CD14-positive monocyte (primary cell): Measurements from ENCODE around the gene ALDH1B1. TPM values are rescaled to one million over a fixed set of nuclear protein-coding genes. Genes with fewer than 3 reads are reported as not detected.

ENCODE experiments used
- DNase-seq, 3 donors: peaks; one replicate each; pipeline ENCODE4 v3.0.0-alpha.2; 2011 to 2022
- H2AFZ ChIP-seq: 2 replicates; pipeline ENCODE4 v1.6.0; 2012; ENCODE audit warnings: mild to moderate bottlenecking, low read depth, low read length, inconsistent platforms; ENCODE audit not compliant: insufficient read depth, poor library complexity, severe bottlenecking
- H3K27ac ChIP-seq, 2 donors: 1 replicate in 1 of 2; 2 replicates in 1 of 2; pipeline ENCODE4 v1.5.1; 2012 to 2013; ENCODE audit warnings: low read length in 2 of 2, control low read depth in 1 of 2, inconsistent platforms in 1 of 2, low read depth in 1 of 2, mild to moderate bottlenecking in 1 of 2
- H3K27me3 ChIP-seq, 2 donors: one replicate each; pipeline versions ENCODE4 v1.6.0 to v1.6.1; 2011 to 2013; ENCODE audit warnings: low read length in 2 of 2; ENCODE audit not compliant: control insufficient read depth in 2 of 2, insufficient read depth in 2 of 2
- H3K36me3 ChIP-seq, 2 donors: replicated peaks in 1 of 2; 1 replicate in 1 of 2; 2 replicates in 1 of 2; pipeline versions ENCODE4 v1.5.1 to v1.6.1; 2012 to 2013; ENCODE audit warnings: low read length in 2 of 2, control low read depth in 1 of 2, inconsistent platforms in 1 of 2, mild to moderate bottlenecking in 1 of 2; ENCODE audit not compliant: insufficient read depth in 2 of 2, control insufficient read depth in 1 of 2
- H3K4me1 ChIP-seq, 2 donors: 1 replicate in 1 of 2; 2 replicates in 1 of 2; pipeline versions ENCODE4 v1.5.1 to v1.6.1; 2012 to 2013; ENCODE audit warnings: low read length in 2 of 2, control low read depth in 1 of 2, inconsistent platforms in 1 of 2, mild to moderate bottlenecking in 1 of 2, moderate library complexity in 1 of 2; ENCODE audit not compliant: insufficient read depth in 2 of 2, control insufficient read depth in 1 of 2
- H3K4me2 ChIP-seq: replicated peaks from 2 replicates; pipeline ENCODE3; 2012; ENCODE audit warnings: low read length, moderate library complexity, mild to moderate bottlenecking; ENCODE audit not compliant: poor library complexity, severe bottlenecking; ENCODE audit errors: extremely low read depth
- H3K4me3 ChIP-seq, 3 experiments: fragments of 200-600 bp in 1 of 3; sonication (generic) in 1 of 3; replicated peaks in 1 of 3; 1 replicate in 2 of 3; 2 replicates in 1 of 3; pipeline ENCODE4 v1.5.1; 2011 to 2013; ENCODE audit warnings: low read length in 3 of 3, mild to moderate bottlenecking in 3 of 3, control low read depth in 2 of 3, low read depth in 2 of 3, inconsistent platforms in 1 of 3, moderate library complexity in 1 of 3
- H3K79me2 ChIP-seq: 2 replicates; pipeline ENCODE4 v1.6.0; 2012; ENCODE audit warnings: mild to moderate bottlenecking, control low read depth, inconsistent platforms, low read length, moderate library complexity; ENCODE audit not compliant: insufficient read depth
- H3K9ac ChIP-seq: 2 replicates; pipeline ENCODE4 v1.6.0; 2017; ENCODE audit warnings: low read length, mild to moderate bottlenecking; ENCODE audit not compliant: insufficient read depth, poor library complexity, severe bottlenecking
- H3K9me3 ChIP-seq, 2 donors: replicated peaks in 1 of 2; 1 replicate in 1 of 2; 2 replicates in 1 of 2; pipeline versions ENCODE4 v1.5.1 to v1.6.1; 2012 to 2013; ENCODE audit warnings: low read length in 2 of 2, control low read depth in 1 of 2; ENCODE audit not compliant: control insufficient read depth in 1 of 2, insufficient read depth in 1 of 2
- H4K20me1 ChIP-seq: 2 replicates; pipeline ENCODE4 v1.6.0; 2012; ENCODE audit warnings: mild to moderate bottlenecking, low read length, control low read depth, moderate library complexity; ENCODE audit not compliant: insufficient read depth
- H3K27ac Mint-ChIP-seq, 7 donors: one replicate each; pipeline ENCODE4 v1.8.0; 2020; ENCODE audit warnings: mild to moderate bottlenecking in 7 of 7, mixed read lengths in 7 of 7, moderate library complexity in 6 of 7, inconsistent platforms in 2 of 7
- H3K27me3 Mint-ChIP-seq, 3 donors: one replicate each; pipeline ENCODE4 v1.8.0; 2021 to 2022; ENCODE audit warnings: low read depth in 3 of 3, mild to moderate bottlenecking in 3 of 3, mixed read lengths in 3 of 3, moderate library complexity in 3 of 3, inconsistent platforms in 1 of 3
- H3K36me3 Mint-ChIP-seq, 2 donors: one replicate each; pipeline ENCODE4 v1.8.0; 2020; ENCODE audit warnings: mixed read lengths in 2 of 2, inconsistent platforms in 1 of 2, mild to moderate bottlenecking in 1 of 2
- H3K4me1 Mint-ChIP-seq: one replicate; pipeline ENCODE4 v1.8.0; 2020; ENCODE audit warnings: mild to moderate bottlenecking, mixed read lengths
- H3K4me3 Mint-ChIP-seq, 2 donors: one replicate each; pipeline ENCODE4 v1.8.0; 2020; ENCODE audit warnings: mild to moderate bottlenecking in 2 of 2, mixed read lengths in 2 of 2, moderate library complexity in 1 of 2
- H3K9me3 Mint-ChIP-seq, 7 donors: one replicate each; pipeline ENCODE4 v1.8.0; 2020 to 2022; ENCODE audit warnings: mixed read lengths in 7 of 7, mild to moderate bottlenecking in 6 of 7, moderate library complexity in 6 of 7, inconsistent platforms in 2 of 7
- CTCF ChIP-seq: fragments of 200-600 bp; IDR thresholded peaks from one replicate; pipeline ENCODE4 v1.8.0; 2022; ENCODE audit warnings: antibody characterized with exemption, mild to moderate bottlenecking
- WGBS: methylation state at CpG from one replicate; pipeline ENCODE4 v1.1.5; 2013; ENCODE audit warnings: missing lambda C conversion rate; ENCODE audit not compliant: insufficient coverage; 5-methylcytosine and 5-hydroxymethylcytosine counted together
- intact Hi-C, 2 donors: fragments of 100-400 bp; cut with micrococcal nuclease; formaldehyde crosslinking; loops; one replicate each; pipeline versions ENCODE4 v1.15.0 to v1.15.1; 2023
- polyA plus RNA-seq, 3 donors: library from polyadenylated mRNA; depleted of rRNA in 1 of 3; unstranded in 2 of 3; stranded (reverse) in 1 of 3; fragments of 300-500 nt in 2 of 3; fragments of >200 nt in 1 of 3; fragmentation: Illumina TruSeq in 2 of 3; gene quantifications; 1 replicate in 2 of 3; 2 replicates in 1 of 3; pipeline ENCODE4 v1.2.3, GENCODE V29; 2012 to 2021

ALDH1B1 gene
- polyA plus RNA-seq, 3 donors = 1.00 to 4.5 (median 3.8) TPM

- H3K9ac ChIP-seq = no peak overlapping the region
- intact Hi-C loops = no loop called here
- H3K4me2 ChIP-seq = no peak overlapping the region
- H3K27ac Mint-ChIP-seq = no peak overlapping the region
- no peaks in the 10 kb centered on the region for H3K36me3 Mint-ChIP-seq
- H4K20me1 ChIP-seq = no peaks in the 10 kb centered on the region
- no CpG with 5 or more reads among the region's 1 CpG for WGBS
- peaks cover 6% of the 10 kb centered on the region for H3K4me1 Mint-ChIP-seq
- H3K9me3 Mint-ChIP-seq = peaks cover 3 to 31% (median 11%) of the 10 kb centered on the region in 7 donors
- H3K4me3 ChIP-seq = no peak overlapping the region
- H3K36me3 ChIP-seq = no peaks in the 10 kb centered on the region
- H3K79me2 ChIP-seq = no peaks in the 10 kb centered on the region
- H3K27ac ChIP-seq = no peak overlapping the region
- no peaks in the 10 kb centered on the region for H3K27me3 ChIP-seq
- H2AFZ ChIP-seq = no peak overlapping the region
- H3K4me3 Mint-ChIP-seq = no peak overlapping the region
- no peak for DNase-seq
- H3K9me3 ChIP-seq = no peaks in the 10 kb centered on the region
- H3K4me1 ChIP-seq = no peaks in the 10 kb centered on the region
- TF ChIP-seq CTCF = no peak
- peaks cover 0 to 7% (median 5%) of the 10 kb centered on the region in 3 donors for H3K27me3 Mint-ChIP-seq
Measured at GRCh38 chr9:38447703-38448102, 55.2 kb downstream of the ALDH1B1 start.

Other genes starting within 250 kb of the ALDH1B1 start
- gene IGFBPL1, start 31.8 kb downstream of the ALDH1B1 start, polyA plus RNA-seq = not detected
- under 1 TPM in 1 of 3 donors, not detected in 2; 0.10 TPM for gene ANKRD18A, start 227.9 kb downstream of the ALDH1B1 start, polyA plus RNA-seq